Colonic mucosa (tissue), 4 donors: ENCODE data around the gene NR1I3. TPM values are rescaled to one million over a fixed set of nuclear protein-coding genes. Genes with fewer than 3 reads are reported as not detected.

Source experiments
- DNase-seq: peaks from one replicate; pipeline ENCODE4 v3.0.0-alpha.2; 2020
- H3K27ac ChIP-seq: fragments of 200-600 bp; one replicate; pipeline ENCODE4 v1.8.0; 2021
- H3K27me3 ChIP-seq: fragments of 200-600 bp; one replicate; pipeline ENCODE4 v1.8.0; 2021
- H3K36me3 ChIP-seq: fragments of 200-600 bp; one replicate; pipeline ENCODE4 v1.8.0; 2021
- H3K4me1 ChIP-seq: fragments of 200-600 bp; one replicate; pipeline ENCODE4 v1.8.0; 2021; ENCODE audit warnings: mild to moderate bottlenecking
- H3K4me3 ChIP-seq: fragments of 200-600 bp; one replicate; pipeline ENCODE4 v1.8.0; 2021
- H3K9ac ChIP-seq, 2 donors: one replicate each; pipeline ENCODE4 v1.7.0; 2013; ENCODE audit warnings: control low read depth in 2 of 2, low read depth in 2 of 2, low read length in 2 of 2
- H3K9me3 ChIP-seq: fragments of 200-600 bp; one replicate; pipeline ENCODE4 v1.8.0; 2021
- CTCF ChIP-seq: fragments of 200-600 bp; IDR thresholded peaks from one replicate; pipeline ENCODE4 v1.8.0; 2022; ENCODE audit warnings: antibody characterized with exemption, mild to moderate bottlenecking
- intact Hi-C: fragments of 100-400 bp; cut with DNase I; formaldehyde crosslinking; loops from one replicate; pipeline ENCODE4 v1.14.1; 2022
- microRNA-seq: library from miRNA; unstranded; fragments of <30 nt; microRNA quantifications from one replicate; pipeline ENCODE4, GENCODE V29; 2019
- total RNA-seq, 2 donors: library from RNA; stranded (reverse); fragmentation: NEBNext Ultra II Directional in 1 of 2; extraction: Animal tissue kit (Norgen Biotek cat#: 25700) in 1 of 2; gene quantifications; one replicate each; pipeline ENCODE4 v1.2.1, GENCODE V29; 2021
- donor health status: healthy.
- donor health status: DM: no; HTN: no; CAD: no.
- donor health status: DM: no; HTN: no; CAD: no.

Gene NR1I3
- total RNA-seq, 2 donors from 2014 or later: not detected

- no peak for DNase-seq
- intact Hi-C loops: no loop called here
- no peak for TF ChIP-seq CTCF
These were observed 58.3 kb downstream of the NR1I3 start for GRCh38 chr1:161179698-161180097.

More at GRCh38 chr1:161179698-161180097, 58.3 kb downstream of the NR1I3 start:
- Histone ChIP-seq H3K9me3 (no peaks in the 10 kb centered on the region), H3K27me3 (no peaks in the 10 kb centered on the region), H3K4me3 (no peak overlapping the region), H3K27ac (no peak overlapping the region), H3K36me3 (no peaks in the 10 kb centered on the region), H3K4me1 (peaks cover 4% of the 10 kb centered on the region), H3K9ac (no peak overlapping the region)

Small RNA genes within 50 kb of the gene (microRNA-seq; reads per million reads assigned to microRNA genes)
- 3.9 reads per million for gene MIR5187

Other genes with a start within 250 kb of the NR1I3 start
- 100 to 1,000 TPM; 134 to 179 TPM for gene F11R, start 217.1 kb downstream of the NR1I3 start, total RNA-seq
- gene TSTD1, start 199.2 kb downstream of the NR1I3 start, total RNA-seq: 10 to 100 TPM; 74.7 to 87.8 TPM
- 10 to 100 TPM; 63.6 TPM for gene USF1, start 192.2 kb downstream of the NR1I3 start, total RNA-seq
- 1 to 10 TPM; 3.5 to 5.3 TPM for gene ARHGAP30, start 168.3 kb downstream of the NR1I3 start, total RNA-seq
- gene NECTIN4, start 148.6 kb downstream of the NR1I3 start, total RNA-seq: 1 to 10 TPM; 4.6 to 7.8 TPM
- gene KLHDC9, start 139.8 kb downstream of the NR1I3 start, total RNA-seq: 10 to 100 TPM in 1 of 2 donors, 1 to 10 TPM in 1; 7.1 to 10.1 TPM
- gene PFDN2, start 120.2 kb downstream of the NR1I3 start, total RNA-seq: 10 to 100 TPM; 42.7 to 49.6 TPM
- gene NIT1, start 120.1 kb downstream of the NR1I3 start, total RNA-seq: 10 to 100 TPM; 58.8 to 84.4 TPM
- gene DEDD, start 105.5 kb downstream of the NR1I3 start, total RNA-seq: 10 to 100 TPM; 33.8 to 34.3 TPM
- 100 to 1,000 TPM in 1 of 2 donors, 10 to 100 TPM in 1; 94.2 to 111 TPM for gene UFC1, start 84.2 kb downstream of the NR1I3 start, total RNA-seq
- 10 to 100 TPM; 20.8 to 29.0 TPM for gene USP21, start 78.7 kb downstream of the NR1I3 start, total RNA-seq
- 10 to 100 TPM; 13.4 to 14.3 TPM for gene PPOX, start 71.8 kb downstream of the NR1I3 start, total RNA-seq
- gene B4GALT3, start 60.7 kb downstream of the NR1I3 start, total RNA-seq: 10 to 100 TPM; 30.3 to 34.8 TPM
- gene ADAMTS4, start 39.1 kb downstream of the NR1I3 start, total RNA-seq: 10 to 100 TPM in 1 of 2 donors, under 1 TPM in 1; 0.57 to 14.0 TPM
- 100 to 1,000 TPM; 167 to 169 TPM for gene NDUFS2, start 35.8 kb downstream of the NR1I3 start, total RNA-seq
- gene FCER1G, start 22.9 kb downstream of the NR1I3 start, total RNA-seq: 10 to 100 TPM in 1 of 2 donors, 1 to 10 TPM in 1; 6.6 to 16.0 TPM
- gene APOA2, start 14.6 kb downstream of the NR1I3 start, total RNA-seq: 1 to 10 TPM in 1 of 2 donors, not detected in 1; 5.1 TPM
- gene TOMM40L, start 12.1 kb downstream of the NR1I3 start, total RNA-seq: 10 to 100 TPM; 16.6 to 23.1 TPM
- 1 to 10 TPM in 1 of 2 donors, under 1 TPM in 1; 0.22 to 1.4 TPM for gene PCP4L1, start 20.5 kb upstream of the NR1I3 start, total RNA-seq
- 1 to 10 TPM; 2.7 to 3.1 TPM for gene MPZ, start 71.8 kb upstream of the NR1I3 start, total RNA-seq
- 100 to 1,000 TPM; 294 to 331 TPM for gene SDHC, start 76.2 kb upstream of the NR1I3 start, total RNA-seq
- gene CFAP126, start 129.7 kb upstream of the NR1I3 start, total RNA-seq: not detected